ENCODE data around the gene PRUNE1.

Gene PRUNE1

GRCh38 chr1:151009206-151009587, 948 bp downstream of the PRUNE1 start:
- H3K4me3 ChIP-seq (ENCODE audit: low read depth, low read length) = peak overlapping the region; percentile 89
- ChIA-PET CTCF (interaction anchor here (1.0 to 2.3 kb wide), 2 partner anchors 15 to 90 kb away, joined by 3 to 11 read pairs; no protein-coding TSS in a partner anchor), POLR2A (no interaction called here)
- no peak for TF ChIP-seq CTCF (IDR thresholded peaks at IDR 0.05; ENCODE audit: insufficient read depth, low read length, missing control alignments)
- no peak for DNase-seq (ENCODE audit: low read depth, low spot score)

- ChIA-PET CTCF (interaction anchor here (0.6 to 2.3 kb wide), 6 partner anchors 15 to 90 kb away, joined by 3 to 11 read pairs (median 4); partner anchors contain the start of gene C1orf56), POLR2A (no interaction called here)
- no peak overlapping the region for H3K4me3 ChIP-seq (ENCODE audit: low read depth, low read length)
- TF ChIP-seq CTCF (IDR thresholded peaks at IDR 0.05; ENCODE audit: insufficient read depth, low read length, missing control alignments) = no peak
- no peak for DNase-seq (ENCODE audit: low read depth, low spot score)
These were observed 1.6 kb downstream of the PRUNE1 start for GRCh38 chr1:151009674-151010345.

GRCh38 chr1:151010346-151010726, 2.1 kb downstream of the PRUNE1 start:
- POLR2A ChIA-PET = no interaction called here
- DNase-seq (ENCODE audit: low read depth, low spot score) = no peak
- H3K4me3 ChIP-seq (ENCODE audit: low read depth, low read length) = no peak overlapping the region
- CTCF ChIA-PET = interaction anchor here (0.6 to 2.3 kb wide), 6 partner anchors 14 to 89 kb away, joined by 3 to 11 read pairs (median 4); partner anchors contain the start of gene C1orf56
- no peak for TF ChIP-seq CTCF (IDR thresholded peaks at IDR 0.05; ENCODE audit: insufficient read depth, low read length, missing control alignments)

- CTCF ChIA-PET = interaction anchor here (1.0 to 3.7 kb wide), 5 partner anchors 13 to 36 kb away, joined by 4 to 15 read pairs (median 11); partner anchors contain the start of gene C1orf56
- TF ChIP-seq CTCF (IDR thresholded peaks at IDR 0.05; ENCODE audit: insufficient read depth, low read length, missing control alignments) = no peak
- POLR2A ChIA-PET = no interaction called here
- no peak overlapping the region for H3K4me3 ChIP-seq (ENCODE audit: low read depth, low read length)
- no peak for DNase-seq (ENCODE audit: low read depth, low spot score)
These were observed 3.1 kb downstream of the PRUNE1 start for GRCh38 chr1:151011154-151011850.

GRCh38 chr1:151012684-151013471, 4.6 kb downstream of the PRUNE1 start:
- DNase-seq (ENCODE audit: low read depth, low spot score) = no peak
- CTCF ChIA-PET = interaction anchor here (1.9 to 3.7 kb wide), 2 partner anchors 12 to 18 kb away, joined by 11 to 15 read pairs; no protein-coding TSS in a partner anchor
- no peak overlapping the region for H3K4me3 ChIP-seq (ENCODE audit: low read depth, low read length)
- POLR2A ChIA-PET = no interaction called here
- no peak for TF ChIP-seq CTCF (IDR thresholded peaks at IDR 0.05; ENCODE audit: insufficient read depth, low read length, missing control alignments)
